OCI-LY7 (cell line): ENCODE measurements around the gene FGD5. TPM values are rescaled to one million over a fixed set of nuclear protein-coding genes. Genes with fewer than 3 reads are reported as not detected.

Experiments
- BruUV-seq: library from RNA; stranded (reverse); fragments of 400-500 nt; replicated peaks from 2 replicates; lab custom pipeline; 2021; lab: Mats Ljungman, UMichigan
- CTCF ChIA-PET: fragments of 300-600 bp; sonication (Branson Sonifier 250); formaldehyde crosslinking; loops from one replicate; lab custom pipeline; 2022; ENCODE audit warnings: antibody characterized with exemption; ENCODE audit not compliant: unreplicated experiment; lab: Charles Lee
- POLR2A ChIA-PET: fragments of 300-600 bp; sonication (Branson Sonifier 250); formaldehyde crosslinking; loops from one replicate; lab custom pipeline; 2022; ENCODE audit warnings: antibody characterized with exemption; lab: Charles Lee
- DNase-seq: peaks from one replicate; pipeline ENCODE4 v3.0.0-alpha.2; 2015; ENCODE audit warnings: low spot score
- H2AFZ ChIP-seq: fragments of 200-600 bp; sonication (generic), shearing (Covaris generic); 2 replicates; pipeline ENCODE4 v1.6.1; 2014; ENCODE audit warnings: mild to moderate bottlenecking, antibody characterized with exemption, low read length, moderate library complexity
- H3K27ac ChIP-seq: fragments of 200-600 bp; sonication (generic); 2 replicates; pipeline ENCODE4 v1.5.1; 2014; ENCODE audit warnings: mixed run types, low read depth, mild to moderate bottlenecking, moderate library complexity, low read length, inconsistent platforms; ENCODE audit not compliant: poor library complexity, severe bottlenecking
- H3K36me3 ChIP-seq: fragments of 200-600 bp; sonication (generic); 2 replicates; pipeline ENCODE4 v1.6.1; 2014; ENCODE audit warnings: mild to moderate bottlenecking, antibody characterized with exemption, low read length, moderate library complexity, mixed read lengths; ENCODE audit not compliant: insufficient read depth
- H3K4me1 ChIP-seq: fragments of 200-600 bp; sonication (generic); 2 replicates; pipeline ENCODE4 v1.5.1; 2014; ENCODE audit warnings: mild to moderate bottlenecking, low read length; ENCODE audit not compliant: insufficient read depth, poor library complexity, severe bottlenecking
- H3K4me2 ChIP-seq: fragments of 200-600 bp; sonication (generic); 2 replicates; pipeline ENCODE4 v1.6.1; 2014; ENCODE audit warnings: mild to moderate bottlenecking, low read length
- H3K4me3 ChIP-seq: fragments of 200-600 bp; sonication (generic); 2 replicates; pipeline ENCODE4 v1.5.1; 2014; ENCODE audit warnings: mild to moderate bottlenecking, low read depth, low read length; ENCODE audit not compliant: poor library complexity, severe bottlenecking
- H3K79me2 ChIP-seq: fragments of 200-600 bp; sonication (generic); 2 replicates; pipeline ENCODE4 v1.6.1; 2016; ENCODE audit warnings: low read depth, mild to moderate bottlenecking, low read length, moderate library complexity, mixed read lengths; ENCODE audit not compliant: insufficient read depth
- H3K9me2 ChIP-seq: fragments of 200-600 bp; sonication (generic); 2 replicates; pipeline ENCODE4 v1.6.1; 2016; ENCODE audit warnings: mild to moderate bottlenecking, low read length, mixed read lengths; ENCODE audit not compliant: insufficient read depth
- H3K9me3 ChIP-seq: fragments of 200-600 bp; sonication (generic); 2 replicates; pipeline ENCODE4 v1.6.1; 2014; ENCODE audit warnings: mild to moderate bottlenecking, mixed run types, low read length, mixed read lengths
- H4K20me1 ChIP-seq: fragments of 200-600 bp; sonication (generic); 2 replicates; pipeline ENCODE4 v1.6.1; 2014; ENCODE audit warnings: mild to moderate bottlenecking, antibody characterized with exemption, low read length, moderate library complexity, mixed read lengths; ENCODE audit not compliant: insufficient read depth
- CTCF ChIP-seq: fragments of 200-600 bp; sonication (generic); conservative IDR thresholded peaks from 2 replicates; pipeline ENCODE4 v1.5.1; 2014; ENCODE audit warnings: mild to moderate bottlenecking, antibody characterized with exemption, low read length, moderate library complexity, mixed read lengths
- EZH2phosphoT487 ChIP-seq: fragments of 200-600 bp; sonication (generic); IDR thresholded peaks from 2 replicates; pipeline ENCODE4 v1.6.1; 2018; ENCODE audit warnings: low read depth, borderline replicate concordance, mild to moderate bottlenecking, mixed run types, antibody characterized with exemption, low read length, moderate library complexity, mixed read lengths
- intact Hi-C: fragments of 100-400 bp; cut with micrococcal nuclease; formaldehyde crosslinking; loops from one replicate; pipeline ENCODE4 v1.10.0; 2022; ENCODE audit not compliant: unreplicated experiment
- total RNA-seq, 2 experiments: library from RNA; depleted of rRNA in 1 of 2; stranded (reverse); fragments of >200 nt in 1 of 2; shearing (Covaris generic) in 1 of 2; gene quantifications; 2 replicates each; pipeline ENCODE4 v1.2.3, GENCODE V29; 2014 to 2022

Gene FGD5
- total RNA-seq, 2 experiments from 2014 or later: 0.09 to 0.21 TPM

GRCh38 chr3:14804835-14805780 lies 13.7 kb upstream of the FGD5 start:
- CTCF ChIA-PET: no interaction called here
- Histone ChIP-seq H3K4me3 (no peak overlapping the region), H3K4me1 (no peaks in the 10 kb centered on the region), H3K9me3 (no peaks in the 10 kb centered on the region), H2AFZ (no peak overlapping the region), H3K79me2 (no peaks in the 10 kb centered on the region), H3K9me2 (no peaks in the 10 kb centered on the region), H4K20me1 (no peaks in the 10 kb centered on the region), H3K4me2 (no peak overlapping the region), H3K27ac (no peak overlapping the region), H3K36me3 (no peaks in the 10 kb centered on the region)
- BruUV-seq: no TSS peak
- TF ChIP-seq CTCF: no peak
- TF ChIP-seq EZH2phosphoT487: no peak
- no peak for DNase-seq
- intact Hi-C loops: no loop called here
- POLR2A ChIA-PET: interaction anchor here (0.6 to 0.9 kb wide), 2 partner anchors 51 to 987 kb away, joined by 3 to 4 read pairs; no protein-coding TSS in a partner anchor

DNA sequence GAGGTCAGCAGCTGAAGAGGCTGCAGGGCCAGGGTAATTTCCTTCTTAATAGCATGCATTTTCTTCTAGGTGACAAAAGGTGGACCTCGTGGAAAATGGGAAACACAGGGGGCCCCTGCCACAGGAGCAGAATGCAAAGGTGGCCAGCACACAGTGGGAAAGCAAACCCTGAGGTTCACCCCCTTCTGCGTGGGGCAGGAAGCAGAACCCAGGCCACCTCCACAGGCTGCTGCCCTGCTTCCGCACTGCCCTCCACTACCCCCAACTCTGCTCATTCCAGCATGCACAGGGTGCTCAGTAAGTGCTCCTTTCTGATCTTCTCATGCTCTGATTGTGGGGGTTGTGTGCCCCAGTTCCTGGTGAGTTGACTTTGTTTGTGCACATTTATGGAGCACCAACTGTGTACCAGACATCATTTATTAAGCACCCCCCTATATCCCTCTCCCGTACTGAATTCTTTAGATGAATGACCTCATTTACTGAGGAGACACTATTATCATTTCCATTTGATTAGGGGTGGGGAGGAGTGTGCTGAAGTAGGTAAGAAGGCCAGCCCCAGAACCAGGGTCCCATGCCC lies 12.7 kb upstream of the FGD5 start:
- H3K9me2 ChIP-seq: no peaks in the 10 kb centered on the region
- H3K27ac ChIP-seq: no peak overlapping the region
- H3K9me3 ChIP-seq: no peaks in the 10 kb centered on the region
- intact Hi-C loops: no loop called here
- no peak overlapping the region for H2AFZ ChIP-seq
- no peak for TF ChIP-seq CTCF
- TF ChIP-seq EZH2phosphoT487: no peak
- DNase-seq: no peak
- no peaks in the 10 kb centered on the region for H3K79me2 ChIP-seq
- H3K4me3 ChIP-seq: no peak overlapping the region
- H3K4me1 ChIP-seq: no peaks in the 10 kb centered on the region
- no peaks in the 10 kb centered on the region for H3K36me3 ChIP-seq
- H3K4me2 ChIP-seq: no peak overlapping the region
- H4K20me1 ChIP-seq: no peaks in the 10 kb centered on the region
- POLR2A ChIA-PET: interaction anchor here (0.6 kb wide), 1 partner anchor 986 kb away, joined by 3 read pairs; no protein-coding TSS in a partner anchor
- CTCF ChIA-PET: no interaction called here
- no TSS peak for BruUV-seq
